Parathyroid adenoma (tissue), 2 donors: Measurements from ENCODE around the gene RALGAPA2.

Experiments used
- H2AFZ ChIP-seq: fragments of 300-600 bp; sonication (generic); one replicate; pipeline ENCODE4 v1.7.0; 2017; ENCODE audit warnings: antibody characterized with exemption, mild to moderate bottlenecking
- H3K27ac ChIP-seq: fragments of 300-600 bp; sonication (generic); one replicate; pipeline ENCODE4 v1.7.0; 2017
- H3K27me3 ChIP-seq: fragments of 300-600 bp; sonication (generic); one replicate; pipeline ENCODE4 v1.7.0; 2017; ENCODE audit warnings: low read length; ENCODE audit not compliant: control insufficient read depth, insufficient read depth
- H3K36me3 ChIP-seq: fragments of 300-600 bp; sonication (generic); one replicate; pipeline ENCODE4 v1.7.0; 2017; ENCODE audit warnings: low read length; ENCODE audit not compliant: control insufficient read depth, insufficient read depth
- H3K4me1 ChIP-seq: fragments of 300-600 bp; sonication (generic); one replicate; pipeline ENCODE4 v1.7.0; 2017; ENCODE audit warnings: control low read depth
- H3K4me2 ChIP-seq: fragments of 300-600 bp; sonication (generic); one replicate; pipeline ENCODE4 v1.7.0; 2017; ENCODE audit warnings: low read length
- H3K4me3 ChIP-seq: fragments of 300-600 bp; sonication (generic); one replicate; pipeline ENCODE4 v1.7.0; 2017; ENCODE audit warnings: low read depth, low read length
- H3K79me2 ChIP-seq: fragments of 300-600 bp; sonication (generic); one replicate; pipeline ENCODE4 v1.7.0; 2017; ENCODE audit warnings: control low read depth
- H3K9ac ChIP-seq: fragments of 300-600 bp; sonication (generic); one replicate; pipeline ENCODE4 v1.7.0; 2017; ENCODE audit warnings: mild to moderate bottlenecking
- H3K9me3 ChIP-seq: fragments of 300-600 bp; sonication (generic); one replicate; pipeline ENCODE4 v1.7.0; 2017; ENCODE audit warnings: low read length; ENCODE audit not compliant: control insufficient read depth
- CTCF ChIP-seq: fragments of 300-600 bp; sonication (generic); IDR thresholded peaks from one replicate; pipeline ENCODE4 v1.7.0; 2017; ENCODE audit warnings: antibody characterized with exemption, mild to moderate bottlenecking
- donor health status: primary hyperparathyroidism.

Gene RALGAPA2

GRCh38 chr20:20664795-20665589, 47.5 kb downstream of the RALGAPA2 start:
- Histone ChIP-seq H2AFZ (no peak overlapping the region), H3K9ac (no peak overlapping the region), H3K9me3 (no peaks in the 10 kb centered on the region), H3K36me3 (no peaks in the 10 kb centered on the region), H3K79me2 (no peaks in the 10 kb centered on the region), H3K27me3 (no peaks in the 10 kb centered on the region), H3K4me3 (no peak overlapping the region), H3K27ac (no peak overlapping the region), H3K4me1 (peaks cover 11% of the 10 kb centered on the region), H3K4me2 (no peak overlapping the region)
- peak; percentile 55 for TF ChIP-seq CTCF

- Histone ChIP-seq H3K36me3 (no peaks in the 10 kb centered on the region), H3K4me2 (no peak overlapping the region), H3K27me3 (no peaks in the 10 kb centered on the region), H3K4me3 (no peak overlapping the region), H2AFZ (no peak overlapping the region), H3K27ac (no peak overlapping the region), H3K9ac (no peak overlapping the region), H3K79me2 (no peaks in the 10 kb centered on the region), H3K4me1 (peaks cover 11% of the 10 kb centered on the region), H3K9me3 (no peaks in the 10 kb centered on the region)
- TF ChIP-seq CTCF, result no peak
Observed at GRCh38 chr20:20663841-20664240, 48.6 kb downstream of the RALGAPA2 start.

GRCh38 chr20:20658871-20659431, 53.5 kb downstream of the RALGAPA2 start:
- H3K9ac ChIP-seq, result no peak overlapping the region
- no peaks in the 10 kb centered on the region for H3K79me2 ChIP-seq
- H3K4me2 ChIP-seq, result no peak overlapping the region
- no peaks in the 10 kb centered on the region for H3K27me3 ChIP-seq
- no peaks in the 10 kb centered on the region for H3K4me1 ChIP-seq
- H3K27ac ChIP-seq, result no peak overlapping the region
- H3K36me3 ChIP-seq, result no peaks in the 10 kb centered on the region
- H3K9me3 ChIP-seq, result no peaks in the 10 kb centered on the region
- no peak overlapping the region for H3K4me3 ChIP-seq
- no peak for TF ChIP-seq CTCF
- no peak overlapping the region for H2AFZ ChIP-seq

- no peaks in the 10 kb centered on the region for H3K27me3 ChIP-seq
- no peak overlapping the region for H3K4me3 ChIP-seq
- no peak overlapping the region for H3K27ac ChIP-seq
- no peak overlapping the region for H3K4me2 ChIP-seq
- no peaks in the 10 kb centered on the region for H3K36me3 ChIP-seq
- TF ChIP-seq CTCF, result no peak
- H3K79me2 ChIP-seq, result no peaks in the 10 kb centered on the region
- no peak overlapping the region for H2AFZ ChIP-seq
- no peak overlapping the region for H3K9ac ChIP-seq
- no peaks in the 10 kb centered on the region for H3K4me1 ChIP-seq
- no peaks in the 10 kb centered on the region for H3K9me3 ChIP-seq
Observed at GRCh38 chr20:20658123-20658522, 54.3 kb downstream of the RALGAPA2 start.

- no peak for TF ChIP-seq CTCF
Observed at GRCh38 chr20:20657092-20657491, 55.4 kb downstream of the RALGAPA2 start.

More at GRCh38 chr20:20657092-20657491, 55.4 kb downstream of the RALGAPA2 start:
- H2AFZ ChIP-seq, result no peak overlapping the region
- no peak overlapping the region for H3K27ac ChIP-seq
- no peaks in the 10 kb centered on the region for H3K4me1 ChIP-seq
- H3K36me3 ChIP-seq, result no peaks in the 10 kb centered on the region
- H3K79me2 ChIP-seq, result no peaks in the 10 kb centered on the region
- H3K9ac ChIP-seq, result no peak overlapping the region
- H3K27me3 ChIP-seq, result no peaks in the 10 kb centered on the region
- H3K9me3 ChIP-seq, result no peaks in the 10 kb centered on the region
- H3K4me3 ChIP-seq, result no peak overlapping the region
- no peak overlapping the region for H3K4me2 ChIP-seq
